HG03439 (cell line): ENCODE measurements around the gene CLPTM1L.
"Not testable (repeated sequence)": the region's sequence is repeated elsewhere in the genome, so short reads cannot be mapped to it uniquely, and the experiment has no call there.

Experiments used
- ATAC-seq: cut with Tn5 transposase; IDR thresholded peaks from one replicate; pipeline ENCODE4 v1.9.1; 2021; ENCODE audit warnings: mild to moderate bottlenecking, moderate library complexity; ENCODE audit not compliant: unreplicated experiment

CLPTM1L gene

GRCh38 chr5:1294206-1294834 is 50.6 kb downstream of the CLPTM1L start:
- no peak for ATAC-seq

DNA sequence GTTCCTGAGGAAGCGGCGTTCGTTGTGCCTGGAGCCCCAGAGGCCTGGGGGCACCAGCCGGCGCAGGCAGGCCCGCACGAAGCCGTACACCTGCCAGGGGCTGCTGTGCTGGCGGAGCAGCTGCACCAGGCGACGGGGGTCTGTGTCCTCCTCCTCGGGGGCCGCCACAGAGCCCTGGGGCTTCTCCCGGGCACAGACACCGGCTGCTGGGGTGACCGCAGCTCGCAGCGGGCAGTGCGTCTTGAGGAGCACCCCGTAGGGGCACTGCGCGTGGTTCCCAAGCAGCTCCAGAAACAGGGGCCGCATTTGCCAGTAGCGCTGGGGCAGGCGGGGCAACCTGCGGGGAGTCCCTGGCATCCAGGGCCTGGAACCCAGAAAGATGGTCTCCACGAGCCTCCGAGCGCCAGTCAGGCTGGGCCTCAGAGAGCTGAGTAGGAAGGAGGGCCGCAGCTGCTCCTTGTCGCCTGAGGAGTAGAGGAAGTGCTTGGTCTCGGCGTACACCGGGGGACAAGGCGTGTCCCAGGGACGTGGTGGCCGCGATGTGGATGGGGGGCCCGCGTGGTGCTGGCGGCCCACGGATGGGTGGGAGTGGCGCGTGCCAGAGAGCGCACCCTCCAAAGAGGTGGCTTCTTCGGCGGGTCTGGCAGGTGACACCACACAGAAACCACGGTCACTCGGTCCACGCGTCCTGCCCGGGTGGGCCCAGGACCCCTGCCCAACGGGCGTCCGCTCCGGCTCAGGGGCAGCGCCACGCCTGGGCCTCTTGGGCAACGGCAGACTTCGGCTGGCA is 51.3 kb downstream of the CLPTM1L start:
- ATAC-seq: no peak

DNA sequence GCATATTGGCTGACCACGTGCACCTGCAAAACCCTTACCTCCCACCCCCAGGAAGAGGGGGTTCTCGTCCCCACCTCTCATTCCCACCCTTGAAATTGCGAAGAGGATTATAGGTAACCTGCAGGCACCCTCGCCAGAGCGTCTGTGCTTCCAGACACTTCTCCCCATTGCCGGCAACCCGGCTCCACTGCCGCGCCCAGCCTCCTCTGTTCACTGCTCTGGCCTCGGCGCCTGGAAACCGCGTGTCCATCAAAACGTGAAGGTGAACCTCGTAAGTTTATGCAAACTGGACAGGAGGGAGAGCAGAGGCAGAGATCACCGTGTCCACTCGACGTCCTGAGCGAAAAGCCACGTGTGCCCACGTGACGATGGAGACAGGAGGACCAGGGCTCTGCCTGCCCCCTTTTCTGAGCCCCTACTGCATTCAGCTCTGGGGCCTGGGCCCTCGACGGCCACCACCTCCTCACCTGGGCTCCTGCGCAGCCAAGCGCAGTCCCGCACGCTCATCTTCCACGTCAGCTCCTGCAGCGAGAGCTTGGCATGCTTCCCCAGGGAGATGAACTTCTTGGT is 52.0 kb downstream of the CLPTM1L start:
- ATAC-seq: no peak

- no peak for ATAC-seq
Measured at GRCh38 chr5:1292139-1292538, 52.8 kb downstream of the CLPTM1L start.

DNA sequence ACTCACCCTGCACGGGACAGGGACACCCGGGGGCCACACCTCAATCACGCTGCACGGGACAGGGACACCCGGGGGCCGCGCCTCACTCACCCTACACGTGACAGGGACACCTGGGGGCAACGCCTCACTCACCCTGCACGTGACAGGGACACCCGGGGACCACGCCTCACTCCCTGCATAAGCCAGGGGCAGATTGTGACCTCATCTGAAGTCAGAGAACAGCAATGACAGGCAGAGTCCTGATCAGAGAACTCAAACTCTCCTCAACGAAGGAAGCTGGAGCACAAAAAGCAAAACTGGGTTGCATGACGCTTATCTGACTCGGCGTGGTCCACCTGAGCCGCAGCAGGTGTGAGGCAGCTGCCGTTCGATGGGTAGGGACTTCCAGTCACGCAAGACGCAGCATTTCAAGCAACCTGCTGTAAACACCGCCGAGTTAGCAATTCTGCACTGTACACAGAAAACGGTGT is 53.3 kb downstream of the CLPTM1L start:
- no peak for ATAC-seq

DNA sequence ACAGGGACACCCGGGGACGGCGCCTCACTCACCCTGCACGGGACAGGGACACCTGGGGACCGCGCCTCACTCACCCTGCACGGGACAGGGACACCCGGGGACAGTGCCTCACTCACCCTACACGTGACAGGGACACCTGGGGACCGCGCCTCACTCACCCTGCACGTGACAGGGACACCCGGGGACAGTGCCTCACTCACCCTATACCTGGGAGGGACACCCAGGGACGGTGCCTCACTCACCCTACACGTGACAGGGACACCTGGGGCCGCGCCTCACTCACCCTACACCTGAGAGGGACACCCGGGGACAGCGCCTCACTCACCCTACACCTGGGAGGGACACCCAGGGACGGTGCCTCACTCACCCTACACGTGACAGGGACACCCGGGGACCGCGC is 53.9 kb downstream of the CLPTM1L start:
- not testable (repeated sequence) for ATAC-seq

DNA sequence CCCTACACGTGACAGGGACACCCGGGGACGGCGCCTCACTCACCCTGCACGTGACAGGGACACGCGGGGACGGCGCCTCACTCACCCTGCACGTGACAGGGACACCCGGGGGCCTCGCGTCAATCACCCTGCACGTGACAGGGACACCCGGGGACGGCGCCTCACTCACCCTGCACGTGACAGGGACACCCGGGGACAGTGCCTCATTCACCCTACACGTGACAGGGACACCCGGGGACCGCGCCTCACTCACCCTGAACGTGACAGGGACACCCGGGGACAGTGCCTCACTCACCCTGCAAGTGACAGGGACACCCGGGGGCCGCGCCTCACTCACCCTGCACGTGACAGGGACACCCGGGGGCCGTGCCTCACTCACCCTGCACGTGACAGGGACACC is 55.3 kb downstream of the CLPTM1L start:
- ATAC-seq: not testable (repeated sequence)

DNA sequence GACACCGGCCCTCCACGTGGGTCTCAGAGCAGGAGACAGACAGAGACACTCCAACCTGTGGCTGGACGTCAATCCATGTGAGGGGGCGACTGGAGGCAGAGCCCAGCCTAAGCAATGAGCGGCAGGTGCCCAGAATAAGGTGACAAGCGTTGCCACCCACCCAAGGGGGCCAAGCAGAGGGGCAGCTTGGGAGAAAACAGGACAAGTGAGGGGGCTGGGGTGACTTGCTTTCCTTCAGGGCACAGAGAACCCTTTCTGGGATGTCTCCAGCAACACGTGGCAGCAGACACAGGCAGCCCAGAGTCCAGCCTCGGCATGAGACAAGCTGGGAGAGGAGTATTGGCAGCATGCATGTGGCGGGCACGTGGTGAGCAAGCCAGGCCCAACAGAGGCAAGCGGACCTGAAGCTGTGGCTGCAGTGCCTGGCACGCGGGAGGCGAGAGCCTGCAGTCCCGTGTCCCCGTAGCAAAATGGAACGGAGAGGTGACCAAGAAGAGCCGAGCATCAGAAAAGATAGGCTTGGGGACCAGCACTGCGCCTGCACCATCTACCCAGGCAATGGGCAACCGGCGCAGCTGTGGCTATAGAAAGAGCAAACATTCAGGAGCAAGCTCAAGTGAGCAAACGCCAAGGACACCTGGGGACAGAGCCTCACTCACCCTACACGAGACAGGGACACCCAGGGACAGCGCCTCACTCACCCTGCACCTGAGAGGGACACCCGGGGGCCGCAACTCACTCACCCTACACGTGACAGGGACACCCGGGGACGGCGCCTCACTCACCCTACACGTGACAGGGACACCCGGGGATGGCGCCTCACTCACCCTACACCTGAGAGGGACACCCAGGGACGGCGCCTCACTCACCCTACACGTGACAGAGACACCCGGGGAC is 56.2 kb downstream of the CLPTM1L start:
- no peak for ATAC-seq

GRCh38 chr5:1285883-1286291 is 59.0 kb downstream of the CLPTM1L start:
- no peak for ATAC-seq

- no peak for ATAC-seq
Measured at GRCh38 chr5:1285141-1285540, 59.8 kb downstream of the CLPTM1L start.

DNA sequence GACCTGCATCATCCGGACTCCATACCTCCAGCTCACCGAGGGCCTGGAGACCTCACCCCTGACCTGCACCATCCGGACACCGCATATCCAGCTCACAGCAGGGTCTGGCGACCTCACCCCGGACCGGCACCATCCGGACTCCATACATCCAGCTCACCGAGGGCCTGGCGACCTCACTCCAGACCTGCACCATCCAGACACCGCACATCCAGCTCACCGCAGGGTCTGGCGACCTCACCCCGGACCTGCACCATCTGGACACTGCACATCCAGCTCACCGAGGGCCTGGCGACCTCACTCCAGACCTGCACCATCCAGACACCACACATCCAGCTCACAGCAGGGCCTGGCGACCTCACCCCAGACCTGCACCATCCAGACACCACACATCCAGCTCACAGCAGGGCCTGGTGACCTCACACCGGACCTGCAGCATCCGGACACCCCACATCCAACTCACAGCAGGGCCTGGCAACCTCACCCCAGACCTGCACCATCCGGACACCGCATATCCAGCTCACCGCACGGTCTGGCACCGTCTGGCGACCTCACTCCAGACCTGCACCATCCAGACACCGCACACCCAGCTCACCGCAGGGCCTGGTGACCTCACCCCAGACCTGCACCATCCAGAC is 60.4 kb downstream of the CLPTM1L start:
- ATAC-seq: not testable (repeated sequence)

- not testable (repeated sequence) for ATAC-seq
Measured at GRCh38 chr5:1283729-1284041, 61.2 kb downstream of the CLPTM1L start.

- not testable (repeated sequence) for ATAC-seq
Measured at GRCh38 chr5:1282993-1283728, 61.7 kb downstream of the CLPTM1L start.

GRCh38 chr5:1282131-1282992 is 62.5 kb downstream of the CLPTM1L start:
- no peak for ATAC-seq

- no peak for ATAC-seq
Measured at GRCh38 chr5:1281038-1281882, 63.6 kb downstream of the CLPTM1L start.

GRCh38 chr5:1280177-1281037 is 64.5 kb downstream of the CLPTM1L start:
- ATAC-seq: no peak

- no peak for ATAC-seq
Measured at GRCh38 chr5:1279443-1280151, 65.3 kb downstream of the CLPTM1L start.
